Measurements from ENCODE around the gene RPP25.

RPP25 gene

GRCh38 chr15:74908635-74909034, 47.9 kb downstream of the RPP25 start:
- Histone ChIP-seq H3K27me3 (ENCODE audit: insufficient read depth, poor library complexity, severe bottlenecking) (no peaks in the 10 kb centered on the region), H3K27ac (replicated peaks) (no peak overlapping the region), H3K4me3 (replicated peaks; ENCODE audit: insufficient read depth, low read length) (no peak overlapping the region)
- TF ChIP-seq POLR2AphosphoS5 (IDR thresholded peaks at IDR 0.05; ENCODE audit: low read depth), result no peak
- TF ChIP-seq REST (IDR thresholded peaks at IDR 0.05; ENCODE audit: insufficient replicate concordance, low read depth), result no peak
- TF ChIP-seq CTCF (IDR thresholded peaks at IDR 0.05; ENCODE audit: insufficient read depth, low read length), result no peak
- TF ChIP-seq GABPA (IDR thresholded peaks at IDR 0.05; ENCODE audit: low read depth), result no peak
- no peak for TF ChIP-seq SPI1 (IDR thresholded peaks at IDR 0.05; ENCODE audit: borderline replicate concordance, low read depth)
- no peak for DNase-seq (ENCODE audit: low read depth in 1 of 2, low spot score in 1 of 2)

GRCh38 chr15:74907163-74907870, 49.3 kb downstream of the RPP25 start:
- no peak for TF ChIP-seq GABPA (IDR thresholded peaks at IDR 0.05; ENCODE audit: low read depth)
- TF ChIP-seq SPI1 (IDR thresholded peaks at IDR 0.05; ENCODE audit: borderline replicate concordance, low read depth), result no peak
- no peak for TF ChIP-seq CTCF (IDR thresholded peaks at IDR 0.05; ENCODE audit: insufficient read depth, low read length)
- no peak for TF ChIP-seq POLR2AphosphoS5 (IDR thresholded peaks at IDR 0.05; ENCODE audit: low read depth)
- no peak for TF ChIP-seq REST (IDR thresholded peaks at IDR 0.05; ENCODE audit: insufficient replicate concordance, low read depth)
- Histone ChIP-seq H3K27me3 (ENCODE audit: insufficient read depth, poor library complexity, severe bottlenecking) (no peaks in the 10 kb centered on the region), H3K4me3 (replicated peaks; ENCODE audit: insufficient read depth, low read length) (peak overlapping the region; percentile 84), H3K27ac (replicated peaks) (peak overlapping the region; percentile 84)
- no peak for DNase-seq (ENCODE audit: low read depth in 1 of 2, low spot score in 1 of 2)

- Histone ChIP-seq H3K27ac (replicated peaks) (peak within 1 kb of the TSS; percentile 84), H3K4me3 (replicated peaks; ENCODE audit: insufficient read depth, low read length) (peak within 1 kb of the TSS; percentile 84), H3K27me3 (ENCODE audit: insufficient read depth, poor library complexity, severe bottlenecking) (no peaks in the 10 kb centered on the region)
- DNase-seq (ENCODE audit: low read depth in 1 of 2, low spot score in 1 of 2), result peak; percentile 69 to 90
- TF ChIP-seq GABPA (IDR thresholded peaks at IDR 0.05; ENCODE audit: low read depth) (no peak), POLR2AphosphoS5 (IDR thresholded peaks at IDR 0.05; ENCODE audit: low read depth) (peak; percentile 84)
Observed at GRCh38 chr15:74906450-74907162, 50.0 kb downstream of the RPP25 start, which contains the start of gene FAM219B. FAM219B (minus strand) TSS chr15:74906851; CDS start chr15:74906800, 51 bp downstream.

- TF ChIP-seq REST (IDR thresholded peaks at IDR 0.05; ENCODE audit: insufficient replicate concordance, low read depth) (no peak), CTCF (IDR thresholded peaks at IDR 0.05; ENCODE audit: insufficient read depth, low read length) (no peak), GABPA (IDR thresholded peaks at IDR 0.05; ENCODE audit: low read depth) (no peak), POLR2AphosphoS5 (IDR thresholded peaks at IDR 0.05; ENCODE audit: low read depth) (no peak), SPI1 (IDR thresholded peaks at IDR 0.05; ENCODE audit: borderline replicate concordance, low read depth) (no peak)
- peak overlapping the region; percentile 84 for H3K27ac ChIP-seq (replicated peaks)
- no peaks in the 10 kb centered on the region for H3K27me3 ChIP-seq (ENCODE audit: insufficient read depth, poor library complexity, severe bottlenecking)
- peak overlapping the region; percentile 84 for H3K4me3 ChIP-seq (replicated peaks; ENCODE audit: insufficient read depth, low read length)
- DNase-seq (ENCODE audit: low read depth in 1 of 2, low spot score in 1 of 2), result peak in 1 of 2 experiments; percentile 43
Observed at GRCh38 chr15:74906067-74906449, 50.5 kb downstream of the RPP25 start.
